Right lobe of liver (tissue), 6 donors: ENCODE measurements around the gene ALG9. TPM values are rescaled to one million over a fixed set of nuclear protein-coding genes. Genes with fewer than 3 reads are reported as not detected.

ENCODE experiments used
- ATAC-seq, 4 donors: fragments of 200-7000 bp; cut with Tn5 transposase; one replicate each; pipeline ENCODE4 v1.9.1; 2020; ENCODE audit warnings: mild to moderate bottlenecking in 4 of 4, moderate library complexity in 4 of 4
- DNase-seq, 3 donors: peaks; one replicate each; pipeline ENCODE4 v3.0.0-alpha.2; 2020
- H3K27ac ChIP-seq, 3 donors: fragments of 200-600 bp; one replicate each; pipeline ENCODE4 v1.8.0; 2022
- H3K27me3 ChIP-seq, 2 donors: fragments of 200-600 bp; one replicate each; pipeline ENCODE4 v1.8.0; 2022
- H3K36me3 ChIP-seq, 4 donors: fragments of 200-600 bp; sonication (generic) in 1 of 4; one replicate each; pipeline versions ENCODE4 v1.5.1 to v1.8.0; 2017 to 2022; ENCODE audit warnings: control low read depth in 1 of 4
- H3K4me1 ChIP-seq, 4 donors: fragments of 200-600 bp; sonication (generic) in 1 of 4; one replicate each; pipeline versions ENCODE4 v1.5.1 to v1.8.0; 2017 to 2022; ENCODE audit warnings: control low read depth in 1 of 4
- H3K4me3 ChIP-seq, 3 donors: fragments of 200-600 bp; one replicate each; pipeline ENCODE4 v1.8.0; 2022
- H3K9me3 ChIP-seq, 4 donors: fragments of 200-600 bp; sonication (generic) in 1 of 4; one replicate each; pipeline versions ENCODE4 v1.5.1 to v1.8.0; 2017 to 2022; ENCODE audit warnings: control low read depth in 1 of 4
- POLR2A ChIP-seq: fragments of 450-650 bp; IDR thresholded peaks from one replicate; pipeline ENCODE4 v1.6.1; 2017; ENCODE audit warnings: antibody characterized with exemption, mild to moderate bottlenecking
- WGBS: methylation state at CpG from one replicate; pipeline ENCODE4 v1.1.6; 2018; ENCODE audit warnings: low coverage, low lambda C conversion rate; ENCODE audit not compliant: insufficient coverage; ENCODE audit errors: missing lambda C conversion rate; 5-methylcytosine and 5-hydroxymethylcytosine counted together
- intact Hi-C, 2 donors: fragments of 100-400 bp; cut with DNase I; formaldehyde crosslinking; loops; one replicate each; pipeline versions ENCODE4 v1.11.2 to v1.14.1; 2022
- total RNA-seq, 6 experiments: library from RNA; depleted of rRNA in 2 of 6; stranded (reverse); fragments of >200 nt in 2 of 6; fragmentation: NEBNext Ultra II Directional in 3 of 6; extraction: Animal tissue kit (Norgen Biotek cat#: 25700) in 3 of 6; gene quantifications; one replicate each; pipeline versions ENCODE4 v1.1.0 to v1.2.4, GENCODE V29; 2016 to 2023
- TF ChIP-seq, protein P1 (sequence below), 4 donors: fragments of 200-600 bp in 3 of 4; fragments of 450-650 bp in 1 of 4; IDR thresholded peaks; one replicate each; pipeline versions ENCODE4 v1.5.1 to v1.8.0; 2016 to 2022; ENCODE audit warnings: antibody characterized with exemption in 4 of 4, mild to moderate bottlenecking in 2 of 4
- donor health status: DM: no; HTN: yes; CAD: no.
- donor health status: DM: no; HTN: no; CAD: no.
- donor health status: DM: no; HTN: no; CAD: no.
- donor health status: DM: no; HTN: yes; CAD: no.
- donor health status: DM: no; HTN: yes; CAD: no.

ALG9 gene
- total RNA-seq, 6 experiments from 2014 or later, result 15.0 to 20.8 (median 18.2) TPM

DNA sequence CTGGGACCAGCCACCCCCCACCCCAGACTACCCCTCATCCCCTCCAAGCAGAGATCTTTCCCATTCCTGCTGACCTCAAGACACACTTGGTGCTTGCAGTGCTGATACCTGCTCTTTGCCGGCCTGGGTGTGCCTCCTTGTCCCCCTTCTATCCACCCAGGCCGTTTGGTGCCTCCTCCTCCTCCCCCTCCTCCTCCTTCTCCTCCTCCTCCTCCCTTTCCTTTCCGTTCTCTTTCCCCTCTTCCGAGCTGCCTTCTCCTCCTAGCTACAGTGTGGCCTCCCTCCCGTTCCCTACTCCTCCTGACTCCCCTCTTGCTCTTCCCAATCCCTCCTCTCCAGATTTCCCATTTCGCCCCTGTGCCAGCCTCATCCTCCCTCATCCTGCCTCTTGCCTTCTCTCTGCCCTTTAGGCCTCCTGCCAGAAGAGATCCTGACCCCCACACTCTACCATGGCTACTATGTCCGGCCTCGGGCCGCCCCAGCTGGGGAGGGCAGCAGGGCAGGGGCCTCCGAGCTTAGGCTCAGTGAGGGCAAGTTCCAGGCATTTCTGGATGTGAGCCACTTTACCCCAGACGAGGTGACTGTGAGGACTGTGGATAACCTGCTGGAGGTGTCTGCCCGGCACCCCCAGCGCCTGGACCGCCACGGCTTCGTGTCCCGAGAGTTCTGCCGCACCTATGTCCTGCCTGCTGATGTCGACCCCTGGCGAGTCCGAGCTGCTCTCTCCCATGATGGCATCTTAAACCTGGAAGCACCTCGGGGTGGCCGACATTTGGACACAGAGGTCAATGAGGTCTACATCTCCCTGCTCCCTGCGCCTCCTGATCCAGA, 41.9 kb upstream of the ALG9 start:
- no peaks in the 10 kb centered on the region for H3K27me3 ChIP-seq
- TF ChIP-seq, protein P1, sequence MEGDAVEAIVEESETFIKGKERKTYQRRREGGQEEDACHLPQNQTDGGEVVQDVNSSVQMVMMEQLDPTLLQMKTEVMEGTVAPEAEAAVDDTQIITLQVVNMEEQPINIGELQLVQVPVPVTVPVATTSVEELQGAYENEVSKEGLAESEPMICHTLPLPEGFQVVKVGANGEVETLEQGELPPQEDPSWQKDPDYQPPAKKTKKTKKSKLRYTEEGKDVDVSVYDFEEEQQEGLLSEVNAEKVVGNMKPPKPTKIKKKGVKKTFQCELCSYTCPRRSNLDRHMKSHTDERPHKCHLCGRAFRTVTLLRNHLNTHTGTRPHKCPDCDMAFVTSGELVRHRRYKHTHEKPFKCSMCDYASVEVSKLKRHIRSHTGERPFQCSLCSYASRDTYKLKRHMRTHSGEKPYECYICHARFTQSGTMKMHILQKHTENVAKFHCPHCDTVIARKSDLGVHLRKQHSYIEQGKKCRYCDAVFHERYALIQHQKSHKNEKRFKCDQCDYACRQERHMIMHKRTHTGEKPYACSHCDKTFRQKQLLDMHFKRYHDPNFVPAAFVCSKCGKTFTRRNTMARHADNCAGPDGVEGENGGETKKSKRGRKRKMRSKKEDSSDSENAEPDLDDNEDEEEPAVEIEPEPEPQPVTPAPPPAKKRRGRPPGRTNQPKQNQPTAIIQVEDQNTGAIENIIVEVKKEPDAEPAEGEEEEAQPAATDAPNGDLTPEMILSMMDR (IDR thresholded peaks at IDR 0.05), result no peak
- no peak for TF ChIP-seq POLR2A
- peaks cover 0 to 8% (median 2%) of the 10 kb centered on the region in 4 donors for H3K4me1 ChIP-seq
- peak in 1 of 4 donors; percentile 7 for ATAC-seq
- 53% methylated on average over 9 of the region's 24 CpGs for WGBS
- intact Hi-C loops, result no loop called here
- DNase-seq, result no peak
- H3K9me3 ChIP-seq, result no peaks in the 10 kb centered on the region
- H3K4me3 ChIP-seq, result peak overlapping the region in 1 of 3 donors; percentile 6
- no peaks in the 10 kb centered on the region for H3K36me3 ChIP-seq
- H3K27ac ChIP-seq, result peak overlapping the region; percentile 38 to 60 (median 51)

DNA sequence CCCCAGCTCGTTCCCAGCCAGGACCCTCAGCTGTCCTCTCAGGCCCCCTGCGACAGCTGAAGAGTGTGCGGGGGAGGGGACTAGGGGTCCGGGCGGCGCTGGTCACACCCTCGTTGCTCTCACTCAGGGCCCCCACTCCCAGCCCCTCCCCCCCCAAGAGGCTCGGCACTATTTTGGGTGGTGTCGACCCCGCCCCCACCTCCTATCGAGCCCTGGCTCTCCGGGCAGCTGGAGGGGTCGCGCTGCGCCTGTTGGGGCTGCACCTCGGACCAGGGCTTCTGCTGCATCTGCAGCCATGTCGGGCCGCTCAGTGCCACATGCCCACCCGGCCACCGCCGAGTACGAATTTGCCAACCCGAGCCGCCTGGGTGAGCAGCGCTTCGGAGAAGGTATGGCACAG, 41.2 kb upstream of the ALG9 start, which contains the start of gene HSPB2:
Gene HSPB2 (plus strand): TSS at position 200 of the 400 bp plus-strand sequence. CDS start 96 bp downstream, at position 296.
- Histone ChIP-seq H3K4me1 (peaks cover 0 to under 1% (median under 1%) of the 10 kb centered on the region in 4 donors), H3K27ac (peak within 1 kb of the TSS; percentile 38 to 60 (median 51)), H3K27me3 (no peaks in the 10 kb centered on the region), H3K9me3 (no peaks in the 10 kb centered on the region), H3K4me3 (peak within 1 kb of the TSS in 2 of 3 donors; percentile 7 to 18), H3K36me3 (no peaks in the 10 kb centered on the region)
- no peak for DNase-seq
- TF ChIP-seq, protein P1 (IDR thresholded peaks at IDR 0.05), result no peak
- TF ChIP-seq POLR2A, result no peak
- WGBS, result 13% methylated on average over 3 of the region's 26 CpGs
- intact Hi-C loops, result no loop called here
- ATAC-seq, result no peak

DNA sequence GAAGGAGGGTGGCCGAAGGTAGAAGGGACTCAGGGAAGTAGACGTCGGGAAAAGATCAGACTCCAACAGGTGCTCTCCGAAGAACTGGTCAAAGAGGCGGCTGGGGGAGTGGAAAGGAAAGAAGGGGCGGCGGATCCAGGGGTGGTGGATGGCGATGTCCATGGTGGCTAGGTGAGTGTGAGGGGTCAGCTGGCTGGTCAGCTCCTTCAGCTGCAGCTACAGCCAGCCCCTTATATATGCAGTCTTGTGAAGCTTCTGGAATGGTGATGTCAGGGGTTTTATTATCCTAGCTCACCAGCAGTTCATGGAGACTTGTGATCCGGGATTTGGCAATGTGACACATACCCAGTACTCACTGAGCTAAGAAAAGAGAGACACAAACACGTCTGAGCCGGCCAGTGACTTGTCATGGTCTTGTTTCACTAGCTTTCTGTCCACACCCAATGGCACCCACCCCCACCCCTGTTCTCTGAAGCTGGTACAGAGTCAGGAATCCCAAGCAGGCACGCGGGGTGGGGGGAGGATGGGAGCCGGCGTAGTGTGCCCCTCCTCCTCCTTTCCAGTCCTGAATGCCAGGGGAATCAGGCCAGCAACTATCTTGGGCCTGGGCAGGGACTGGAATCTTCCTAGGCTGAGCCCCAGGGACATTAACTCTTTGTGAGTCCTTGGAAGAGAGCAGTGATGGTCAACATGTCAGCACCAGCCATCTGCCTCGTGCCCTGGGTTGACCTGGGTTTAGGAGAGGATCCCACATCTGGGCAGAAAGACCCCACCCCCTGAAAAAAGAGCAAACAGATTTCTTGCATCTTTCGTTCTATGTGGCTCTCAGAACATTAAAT, 40.4 kb upstream of the ALG9 start, which contains the start of gene CRYAB:
Gene CRYAB (minus strand): TSS at position 208 of the 839 bp plus-strand sequence. CDS start 46 bp downstream, at position 162.
- H3K27ac ChIP-seq, result peak within 1 kb of the TSS; percentile 24 to 60 (median 51)
- peak; percentile 54 to 69 (median 56) for ATAC-seq
- H3K27me3 ChIP-seq, result no peaks in the 10 kb centered on the region
- DNase-seq, result peak in 1 of 3 donors; percentile 52
- TF ChIP-seq, protein P1 (IDR thresholded peaks at IDR 0.05), result no peak
- TF ChIP-seq POLR2A, result no peak
- intact Hi-C loops, result no loop called here
- H3K4me3 ChIP-seq, result peak within 1 kb of the TSS; percentile 7 to 18 (median 7)
- no peaks in the 10 kb centered on the region for H3K4me1 ChIP-seq
- no peaks in the 10 kb centered on the region for H3K9me3 ChIP-seq
- H3K36me3 ChIP-seq, result no peaks in the 10 kb centered on the region
- 70% methylated on average over 8 of the region's 17 CpGs for WGBS

DNA sequence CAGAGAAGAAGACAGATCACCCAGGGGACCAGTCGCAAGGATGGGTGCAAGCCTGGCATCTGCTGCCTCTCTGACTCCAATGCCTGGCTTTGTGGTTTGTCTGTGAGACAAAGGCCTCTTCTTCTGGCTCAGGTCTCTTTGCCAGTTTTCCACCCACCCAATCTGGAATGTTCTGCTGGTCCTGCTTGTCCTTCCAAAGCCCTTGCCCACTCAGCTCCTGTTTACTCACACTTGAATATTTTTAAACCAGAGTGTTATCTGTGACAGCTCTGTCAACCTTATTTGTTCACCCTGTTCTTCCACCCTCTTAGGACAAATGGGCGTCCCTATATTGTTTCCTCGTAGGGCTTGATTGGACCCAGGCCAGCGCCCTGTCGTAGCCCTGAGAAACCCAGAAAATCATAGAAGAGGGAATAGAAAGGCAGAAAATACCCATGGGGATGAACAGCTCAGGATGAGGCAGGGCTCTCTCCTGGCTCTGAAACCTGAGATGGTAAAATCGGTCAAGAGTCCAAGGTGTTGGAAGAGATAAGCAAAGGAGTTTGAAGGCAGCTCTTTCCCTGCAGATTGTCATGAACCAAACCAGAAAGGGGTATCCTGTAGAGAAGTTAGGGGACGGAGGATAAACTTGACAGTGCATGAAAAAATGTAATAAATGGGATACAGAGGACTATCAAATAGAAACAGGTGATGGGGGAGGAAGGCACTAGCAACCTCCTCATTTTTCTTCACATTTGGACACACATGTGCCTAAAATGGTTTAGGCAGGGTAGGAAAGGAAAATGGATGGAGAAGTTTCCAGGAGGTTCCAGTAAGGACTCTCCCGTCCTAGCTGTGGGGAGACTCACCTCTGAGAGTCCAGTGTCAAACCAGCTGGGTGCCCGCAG, 39.5 kb upstream of the ALG9 start:
- H3K27me3 ChIP-seq, result no peaks in the 10 kb centered on the region
- TF ChIP-seq, protein P1 (IDR thresholded peaks at IDR 0.05), result no peak
- TF ChIP-seq POLR2A, result no peak
- 48% methylated on average over 8 of the region's 9 CpGs for WGBS
- no peaks in the 10 kb centered on the region for H3K36me3 ChIP-seq
- no peak for ATAC-seq
- peak overlapping the region in 2 of 3 donors; percentile 21 to 29 for H3K27ac ChIP-seq
- peak overlapping the region in 1 of 3 donors; percentile 7 for H3K4me3 ChIP-seq
- no peak for DNase-seq
- H3K4me1 ChIP-seq, result no peaks in the 10 kb centered on the region
- intact Hi-C loops, result no loop called here
- H3K9me3 ChIP-seq, result no peaks in the 10 kb centered on the region
